Spleen (tissue), 11 donors: ENCODE results near the gene GPATCH4. TPM values are rescaled to one million over a fixed set of nuclear protein-coding genes. Genes with fewer than 3 reads are reported as not detected.

Experiments used
- DNase-seq: peaks from one replicate; pipeline ENCODE4 v3.0.0-alpha.2; 2020
- H3K27ac ChIP-seq, 8 donors: fragments of 200-600 bp; sonication (generic) in 7 of 8; 1 replicate in 4 of 8; 2 replicates in 4 of 8; pipeline versions ENCODE4 v1.5.0 to v1.8.0; 2016 to 2021; ENCODE audit warnings: inconsistent platforms in 4 of 8, mild to moderate bottlenecking in 4 of 8, moderate library complexity in 1 of 8
- H3K27me3 ChIP-seq, 7 donors: fragments of 200-600 bp; sonication (generic) in 6 of 7; replicated peaks in 1 of 7; 1 replicate in 4 of 7; 2 replicates in 3 of 7; pipeline versions ENCODE4 v1.5.0 to v1.8.0; 2016 to 2021; ENCODE audit warnings: inconsistent platforms in 3 of 7, mild to moderate bottlenecking in 1 of 7
- H3K36me3 ChIP-seq, 6 donors: fragments of 200-600 bp; sonication (generic) in 5 of 6; 1 replicate in 4 of 6; 2 replicates in 2 of 6; pipeline versions ENCODE4 v1.5.0 to v1.8.0; 2016 to 2021; ENCODE audit warnings: inconsistent platforms in 2 of 6
- H3K4me1 ChIP-seq, 6 donors: fragments of 200-600 bp; sonication (generic) in 5 of 6; 1 replicate in 3 of 6; 2 replicates in 3 of 6; pipeline versions ENCODE4 v1.5.0 to v1.8.0; 2016 to 2021; ENCODE audit warnings: inconsistent platforms in 3 of 6
- H3K4me3 ChIP-seq, 8 donors: fragments of 200-600 bp; sonication (generic) in 7 of 8; 1 replicate in 4 of 8; 2 replicates in 4 of 8; pipeline versions ENCODE4 v1.5.0 to v1.8.0; 2016 to 2021; ENCODE audit warnings: inconsistent platforms in 4 of 8, mild to moderate bottlenecking in 4 of 8, moderate library complexity in 2 of 8
- H3K9me3 ChIP-seq, 8 donors: fragments of 200-600 bp; sonication (generic) in 7 of 8; 1 replicate in 4 of 8; 2 replicates in 4 of 8; pipeline versions ENCODE4 v1.5.0 to v1.8.0; 2016 to 2021; ENCODE audit warnings: inconsistent platforms in 4 of 8
- POLR2A ChIP-seq, 3 donors: fragments of 450-650 bp; IDR thresholded peaks; one replicate each; pipeline ENCODE4 v1.5.1; 2017; ENCODE audit warnings: antibody characterized with exemption in 3 of 3, mild to moderate bottlenecking in 1 of 3
- POLR2AphosphoS5 ChIP-seq, 3 donors: sonication (generic); formaldehyde crosslinking; IDR thresholded peaks; one replicate each; pipeline ENCODE4 v1.5.1; 2017; ENCODE audit warnings: antibody characterized with exemption in 3 of 3
- WGBS, 5 donors: extraction: QIAGEN DNeasy Blood & Tissue Kit in 3 of 5; methylation state at CpG; one replicate each; pipeline versions ENCODE4 v1.1.5 to v1.1.7; 2013 to 2018; 5-methylcytosine and 5-hydroxymethylcytosine counted together
- intact Hi-C: fragments of 100-400 bp; cut with DNase I; formaldehyde crosslinking; loops from one replicate; pipeline ENCODE4 v1.15.0; 2023; ENCODE audit warnings: low total_unique reads
- polyA plus RNA-seq, 3 donors: library from polyadenylated mRNA; stranded (reverse); fragments of 200-250 nt; gene quantifications; one replicate each; pipeline ENCODE4 v1.2.1, GENCODE V29; 2013
- total RNA-seq, 7 donors: library from RNA; depleted of rRNA in 3 of 7; stranded (reverse); fragments of >200 nt in 3 of 7; fragmentation: NEBNext Ultra II Directional in 4 of 7; extraction: Animal tissue kit (Norgen Biotek cat#: 25700) in 4 of 7; gene quantifications; one replicate each; pipeline versions ENCODE4 v1.1.0 to v1.2.1, GENCODE V29; 2016 to 2021
- TF ChIP-seq, protein P1 (sequence below), 11 experiments: fragments of 200-600 bp in 7 of 11; fragments of 450-650 bp in 4 of 11; sonication (generic) in 4 of 11; IDR thresholded peaks in 8 of 11; conservative IDR thresholded peaks in 3 of 11; 1 replicate in 7 of 11; 2 replicates in 4 of 11; pipeline versions ENCODE4 v1.4.0 to v1.8.0; 2016 to 2021; ENCODE audit warnings: antibody characterized with exemption in 11 of 11, inconsistent platforms in 4 of 11, mild to moderate bottlenecking in 1 of 11
- donor health status: healthy with polysubstance abuse.
- donor health status: DM: no; HTN: no; CAD: no; lungs with moderate emphysema.
- donor health status: DM: no; HTN: no; CAD: no.
- donor health status: Bipolar disorder and iron deficiency.
- donor health status: healthy.
- donor health status: DM: no; HTN: no; CAD: no.
- donor health status: DM: yes; HTN: yes; CAD: no.

Gene GPATCH4
- total and polyA plus RNA-seq, 10 donors: 12.3 to 49.6 (median 25.5) TPM

DNA sequence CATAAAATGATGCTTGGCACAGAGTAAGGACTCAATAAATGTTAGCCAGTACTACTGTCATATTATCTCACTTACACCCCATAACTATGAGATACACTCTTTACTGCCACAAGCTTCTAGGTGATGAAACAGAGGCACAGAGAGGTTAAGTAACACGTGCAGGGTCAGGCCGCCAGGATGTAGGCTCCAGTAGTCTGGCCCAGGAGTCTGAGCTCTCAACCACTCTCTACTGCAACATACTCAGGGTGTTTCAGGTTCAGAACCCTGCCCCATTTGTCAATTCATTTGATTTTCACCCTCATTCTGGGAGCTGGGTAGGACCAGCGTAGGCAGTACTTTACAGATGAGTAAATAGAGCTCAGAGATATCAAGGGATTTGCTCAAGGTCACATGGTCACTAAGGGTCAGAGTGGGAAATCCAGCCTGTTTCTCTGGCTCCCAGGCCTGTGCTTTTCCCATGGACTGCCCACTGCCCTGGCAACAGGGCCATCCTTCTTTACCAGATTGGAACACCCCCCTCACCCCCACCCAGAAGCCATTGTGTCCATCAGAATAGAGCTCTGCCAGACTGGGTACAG lies 50.1 kb downstream of the GPATCH4 start:
- DNase-seq: no peak
- Histone ChIP-seq H3K9me3 (no peaks in the 10 kb centered on the region), H3K27me3 (no peaks in the 10 kb centered on the region), H3K4me1 (peaks cover 0 to 35% (median 14%) of the 10 kb centered on the region in 6 donors), H3K36me3 (peaks cover 0 to 56% (median 0%) of the 10 kb centered on the region in 6 donors), H3K27ac (no peak overlapping the region), H3K4me3 (no peak overlapping the region)
- intact Hi-C loops: no loop called here
- TF ChIP-seq POLR2AphosphoS5 (IDR thresholded peaks at IDR 0.05) (no peak), POLR2A (IDR thresholded peaks at IDR 0.05) (no peak)
- TF ChIP-seq, protein P1, sequence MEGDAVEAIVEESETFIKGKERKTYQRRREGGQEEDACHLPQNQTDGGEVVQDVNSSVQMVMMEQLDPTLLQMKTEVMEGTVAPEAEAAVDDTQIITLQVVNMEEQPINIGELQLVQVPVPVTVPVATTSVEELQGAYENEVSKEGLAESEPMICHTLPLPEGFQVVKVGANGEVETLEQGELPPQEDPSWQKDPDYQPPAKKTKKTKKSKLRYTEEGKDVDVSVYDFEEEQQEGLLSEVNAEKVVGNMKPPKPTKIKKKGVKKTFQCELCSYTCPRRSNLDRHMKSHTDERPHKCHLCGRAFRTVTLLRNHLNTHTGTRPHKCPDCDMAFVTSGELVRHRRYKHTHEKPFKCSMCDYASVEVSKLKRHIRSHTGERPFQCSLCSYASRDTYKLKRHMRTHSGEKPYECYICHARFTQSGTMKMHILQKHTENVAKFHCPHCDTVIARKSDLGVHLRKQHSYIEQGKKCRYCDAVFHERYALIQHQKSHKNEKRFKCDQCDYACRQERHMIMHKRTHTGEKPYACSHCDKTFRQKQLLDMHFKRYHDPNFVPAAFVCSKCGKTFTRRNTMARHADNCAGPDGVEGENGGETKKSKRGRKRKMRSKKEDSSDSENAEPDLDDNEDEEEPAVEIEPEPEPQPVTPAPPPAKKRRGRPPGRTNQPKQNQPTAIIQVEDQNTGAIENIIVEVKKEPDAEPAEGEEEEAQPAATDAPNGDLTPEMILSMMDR (IDR thresholded peaks at IDR 0.05 in 8 of 11, conservative IDR thresholded peaks at IDR 0.05 in 3 of 11): no peak
- 62 to 80% (median 65%) methylated on average over 3 of the region's 3 CpGs for WGBS, 5 donors

DNA sequence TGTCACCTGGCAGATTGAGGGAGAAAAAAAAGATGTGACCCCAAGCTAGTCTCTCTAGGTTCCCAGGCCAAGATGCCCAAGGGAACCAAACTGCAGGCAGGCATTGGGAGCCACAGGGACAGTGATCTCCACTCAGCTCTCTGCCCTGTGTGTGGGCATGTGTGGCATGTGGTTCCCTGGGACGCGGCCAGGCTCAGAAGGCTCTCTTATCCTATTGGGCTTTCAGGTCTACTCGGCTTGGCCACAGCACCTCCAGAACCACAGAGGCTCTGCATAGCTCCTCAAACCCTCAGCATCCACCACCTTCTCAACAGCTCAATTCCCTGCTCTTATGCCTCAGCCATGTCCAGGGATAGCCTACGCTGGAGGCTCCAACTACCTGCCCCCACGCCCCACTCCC lies 50.9 kb downstream of the GPATCH4 start:
- H3K4me1 ChIP-seq: peaks cover 0 to 35% (median 14%) of the 10 kb centered on the region in 6 donors
- no peaks in the 10 kb centered on the region for H3K27me3 ChIP-seq
- no peak overlapping the region for H3K4me3 ChIP-seq
- DNase-seq: no peak
- no peaks in the 10 kb centered on the region for H3K9me3 ChIP-seq
- H3K27ac ChIP-seq: no peak overlapping the region
- intact Hi-C loops: no loop called here
- 77 to 90% (median 85%) methylated on average over 5 of the region's 5 CpGs for WGBS, 5 donors
- no peak for TF ChIP-seq POLR2A (IDR thresholded peaks at IDR 0.05)
- TF ChIP-seq, protein P1 (IDR thresholded peaks at IDR 0.05 in 8 of 11, conservative IDR thresholded peaks at IDR 0.05 in 3 of 11): no peak
- TF ChIP-seq POLR2AphosphoS5 (IDR thresholded peaks at IDR 0.05): no peak
- H3K36me3 ChIP-seq: peaks cover 0 to 51% (median 0%) of the 10 kb centered on the region in 6 donors

DNA sequence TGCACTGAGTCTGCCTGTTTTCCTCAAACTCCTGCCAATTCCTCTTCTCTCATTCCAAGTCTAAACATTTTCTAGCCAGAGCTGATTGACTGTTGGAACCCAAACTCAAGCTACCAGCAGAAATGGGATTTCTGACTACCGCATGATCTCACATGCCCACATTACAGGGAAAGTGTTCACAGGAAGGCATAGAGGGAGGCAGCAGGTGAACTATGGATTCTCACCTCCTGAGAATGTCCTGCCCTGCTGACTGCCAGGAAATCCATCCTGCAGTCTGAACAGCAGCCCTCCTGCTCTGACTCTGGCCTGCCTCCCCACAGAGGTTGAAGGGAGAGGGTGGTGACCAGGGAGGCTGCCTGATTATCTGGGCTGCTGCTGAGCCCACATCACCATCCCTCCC lies 51.4 kb downstream of the GPATCH4 start:
- H3K27ac ChIP-seq: no peak overlapping the region
- WGBS, 5 donors: 97 to 100% (median 100%) methylated on average over 1 of the region's 1 CpG
- intact Hi-C loops: no loop called here
- TF ChIP-seq POLR2AphosphoS5 (IDR thresholded peaks at IDR 0.05): no peak
- TF ChIP-seq, protein P1 (IDR thresholded peaks at IDR 0.05 in 8 of 11, conservative IDR thresholded peaks at IDR 0.05 in 3 of 11): no peak
- no peak for TF ChIP-seq POLR2A (IDR thresholded peaks at IDR 0.05)
- no peak overlapping the region for H3K4me3 ChIP-seq
- H3K4me1 ChIP-seq: peaks cover 0 to 35% (median 14%) of the 10 kb centered on the region in 6 donors
- no peaks in the 10 kb centered on the region for H3K27me3 ChIP-seq
- DNase-seq: no peak
- H3K9me3 ChIP-seq: no peaks in the 10 kb centered on the region
- peaks cover 0 to 45% (median 0%) of the 10 kb centered on the region in 6 donors for H3K36me3 ChIP-seq

DNA sequence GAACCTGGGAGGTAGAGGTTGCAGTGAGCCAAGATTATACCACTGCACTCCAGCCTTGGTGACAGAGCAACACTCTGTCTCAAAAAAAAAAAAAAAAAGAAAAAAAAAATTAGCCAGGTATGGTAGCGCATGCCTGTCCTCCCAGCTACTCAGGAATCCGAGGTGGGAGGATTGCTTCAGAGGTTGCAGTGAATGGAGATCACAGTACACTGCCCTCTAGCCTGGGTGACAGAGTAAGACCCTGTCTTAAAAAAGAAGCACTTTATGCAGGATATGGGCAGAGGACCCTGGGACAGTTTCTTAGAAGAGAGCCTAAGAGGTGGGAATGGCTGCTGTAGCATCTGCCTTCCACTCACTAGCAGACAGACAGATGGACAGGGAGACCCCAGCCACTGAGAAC lies 51.9 kb downstream of the GPATCH4 start:
- H3K4me3 ChIP-seq: no peak overlapping the region
- no peak for TF ChIP-seq POLR2AphosphoS5 (IDR thresholded peaks at IDR 0.05)
- TF ChIP-seq, protein P1 (IDR thresholded peaks at IDR 0.05 in 8 of 11, conservative IDR thresholded peaks at IDR 0.05 in 3 of 11): no peak
- no peak for TF ChIP-seq POLR2A (IDR thresholded peaks at IDR 0.05)
- H3K27me3 ChIP-seq: no peaks in the 10 kb centered on the region
- no peaks in the 10 kb centered on the region for H3K9me3 ChIP-seq
- H3K27ac ChIP-seq: no peak overlapping the region
- peaks cover 0 to 35% (median 14%) of the 10 kb centered on the region in 6 donors for H3K4me1 ChIP-seq
- no peak for DNase-seq
- H3K36me3 ChIP-seq: peaks cover 0 to 45% (median 0%) of the 10 kb centered on the region in 6 donors
- intact Hi-C loops: no loop called here
- WGBS, 5 donors: 67 to 89% (median 77%) methylated on average over 2 of the region's 2 CpGs
